ENCODE measurements around the gene CORO2A.

GRCh38 chr9:98144631-98145030 lies 47.8 kb downstream of the CORO2A start:
- TF ChIP-seq POLR2A (IDR thresholded peaks at IDR 0.05) (no peak), CTCF (IDR thresholded peaks at IDR 0.05) (no peak)

Data from vagina (tissue), 2 donors.